ENCODE measurements around the gene ASAP2.

The ASAP2 gene

GRCh38 chr2:9247786-9248185 lies 41.2 kb downstream of the ASAP2 start:
- no peak overlapping the region for H3K4me3 ChIP-seq (ENCODE audit: low read depth, low read length)
- no peaks in the 10 kb centered on the region for H3K27me3 ChIP-seq (ENCODE audit: control insufficient read depth, insufficient read depth, low read length)
- no peaks in the 10 kb centered on the region for H3K36me3 ChIP-seq (ENCODE audit: control insufficient read depth, insufficient read depth, low read length)
- H3K27ac ChIP-seq (ENCODE audit: low read depth, low read length) = no peak overlapping the region
- H3K9me3 ChIP-seq (ENCODE audit: control insufficient read depth, insufficient read depth, low read length) = no peaks in the 10 kb centered on the region
- H3K4me1 ChIP-seq (ENCODE audit: control insufficient read depth, insufficient read depth, low read length) = peaks cover 16% of the 10 kb centered on the region
- H3K9ac ChIP-seq (ENCODE audit: low read depth, low read length) = no peak overlapping the region

GRCh38 chr2:9248363-9248762 lies 41.8 kb downstream of the ASAP2 start:
- Histone ChIP-seq H3K27ac (ENCODE audit: low read depth, low read length) (no peak overlapping the region), H3K4me1 (ENCODE audit: control insufficient read depth, insufficient read depth, low read length) (peaks cover 16% of the 10 kb centered on the region), H3K9me3 (ENCODE audit: control insufficient read depth, insufficient read depth, low read length) (no peaks in the 10 kb centered on the region), H3K27me3 (ENCODE audit: control insufficient read depth, insufficient read depth, low read length) (no peaks in the 10 kb centered on the region), H3K4me3 (ENCODE audit: low read depth, low read length) (no peak overlapping the region), H3K9ac (ENCODE audit: low read depth, low read length) (no peak overlapping the region), H3K36me3 (ENCODE audit: control insufficient read depth, insufficient read depth, low read length) (no peaks in the 10 kb centered on the region)

DNA sequence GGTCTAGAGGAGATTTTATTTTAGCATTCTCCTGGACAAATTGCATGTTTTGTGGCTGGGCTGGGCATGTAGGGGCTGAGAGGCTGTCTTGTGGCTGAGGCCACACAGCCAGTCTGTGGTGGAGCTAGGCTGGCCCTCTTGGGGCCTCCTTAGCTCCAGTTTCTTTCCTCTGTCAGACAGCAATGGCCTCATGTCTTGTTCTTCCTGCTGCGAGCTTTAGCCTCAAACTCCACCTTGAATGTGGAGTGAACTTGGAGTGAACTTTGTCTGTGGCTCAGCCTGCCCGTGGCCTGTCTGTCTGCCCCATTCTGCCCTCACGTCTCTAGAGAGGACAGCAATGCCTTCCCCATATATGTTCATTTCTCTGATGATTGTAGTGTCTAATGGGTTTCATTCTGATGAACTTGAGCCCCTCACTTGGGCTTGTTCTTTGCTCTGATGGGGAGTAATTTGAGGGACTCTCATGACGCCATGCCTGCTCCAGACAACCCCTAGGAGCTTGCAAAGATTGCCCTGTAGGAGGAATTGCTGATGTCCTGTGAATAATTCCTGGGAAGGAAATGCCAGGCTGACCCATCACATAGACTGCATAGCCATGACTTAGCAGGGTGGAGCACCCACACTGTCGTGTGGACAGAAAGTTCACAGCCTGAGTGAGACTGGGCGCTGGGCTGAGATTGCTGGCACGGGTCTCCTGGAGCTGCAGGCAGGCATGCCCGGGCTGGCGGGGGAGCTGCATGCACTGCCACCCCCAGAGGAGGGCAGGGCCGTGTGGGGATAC lies 42.6 kb downstream of the ASAP2 start:
- Histone ChIP-seq H3K4me3 (ENCODE audit: low read depth, low read length) (no peak overlapping the region), H3K27me3 (ENCODE audit: control insufficient read depth, insufficient read depth, low read length) (no peaks in the 10 kb centered on the region), H3K9me3 (ENCODE audit: control insufficient read depth, insufficient read depth, low read length) (no peaks in the 10 kb centered on the region), H3K27ac (ENCODE audit: low read depth, low read length) (no peak overlapping the region), H3K4me1 (ENCODE audit: control insufficient read depth, insufficient read depth, low read length) (peaks cover 16% of the 10 kb centered on the region), H3K36me3 (ENCODE audit: control insufficient read depth, insufficient read depth, low read length) (no peaks in the 10 kb centered on the region), H3K9ac (ENCODE audit: low read depth, low read length) (no peak overlapping the region)

DNA sequence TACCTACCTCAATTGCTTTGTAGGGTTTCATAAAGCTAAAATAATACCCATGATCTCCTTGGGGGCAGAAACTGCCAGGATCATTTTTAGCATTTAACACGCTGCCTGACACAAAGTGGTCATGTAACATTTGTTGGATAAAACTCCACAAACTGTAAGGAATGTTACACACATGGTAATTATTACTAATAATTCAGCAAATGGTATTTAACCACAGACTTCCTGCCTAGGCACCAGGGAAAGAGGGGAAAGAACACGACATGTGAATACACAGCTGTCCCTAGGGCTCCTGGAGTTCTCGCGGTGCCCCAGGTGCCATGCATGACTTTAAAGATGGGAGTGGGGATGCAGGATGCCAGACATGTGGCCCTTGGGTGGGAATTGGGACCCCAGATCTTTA lies 43.5 kb downstream of the ASAP2 start:
- Histone ChIP-seq H3K27ac (ENCODE audit: low read depth, low read length) (no peak overlapping the region), H3K4me1 (ENCODE audit: control insufficient read depth, insufficient read depth, low read length) (peaks cover 8% of the 10 kb centered on the region), H3K36me3 (ENCODE audit: control insufficient read depth, insufficient read depth, low read length) (no peaks in the 10 kb centered on the region), H3K9me3 (ENCODE audit: control insufficient read depth, insufficient read depth, low read length) (no peaks in the 10 kb centered on the region), H3K4me3 (ENCODE audit: low read depth, low read length) (no peak overlapping the region), H3K9ac (ENCODE audit: low read depth, low read length) (no peak overlapping the region), H3K27me3 (ENCODE audit: control insufficient read depth, insufficient read depth, low read length) (no peaks in the 10 kb centered on the region)

GRCh38 chr2:9250498-9251153 lies 44.0 kb downstream of the ASAP2 start:
- no peaks in the 10 kb centered on the region for H3K9me3 ChIP-seq (ENCODE audit: control insufficient read depth, insufficient read depth, low read length)
- H3K27ac ChIP-seq (ENCODE audit: low read depth, low read length) = no peak overlapping the region
- H3K27me3 ChIP-seq (ENCODE audit: control insufficient read depth, insufficient read depth, low read length) = no peaks in the 10 kb centered on the region
- no peak overlapping the region for H3K9ac ChIP-seq (ENCODE audit: low read depth, low read length)
- H3K36me3 ChIP-seq (ENCODE audit: control insufficient read depth, insufficient read depth, low read length) = no peaks in the 10 kb centered on the region
- peaks cover 7% of the 10 kb centered on the region for H3K4me1 ChIP-seq (ENCODE audit: control insufficient read depth, insufficient read depth, low read length)
- no peak overlapping the region for H3K4me3 ChIP-seq (ENCODE audit: low read depth, low read length)

- Histone ChIP-seq H3K27ac (ENCODE audit: low read depth, low read length) (no peak overlapping the region), H3K36me3 (ENCODE audit: control insufficient read depth, insufficient read depth, low read length) (no peaks in the 10 kb centered on the region), H3K4me1 (ENCODE audit: control insufficient read depth, insufficient read depth, low read length) (peaks cover 11% of the 10 kb centered on the region; the same call in 1 of the 2 replicates), H3K4me3 (ENCODE audit: low read depth, low read length) (no peak overlapping the region), H3K9me3 (ENCODE audit: control insufficient read depth, insufficient read depth, low read length) (no peaks in the 10 kb centered on the region), H3K9ac (ENCODE audit: low read depth, low read length) (no peak overlapping the region), H3K27me3 (ENCODE audit: control insufficient read depth, insufficient read depth, low read length) (no peaks in the 10 kb centered on the region)
Measured at GRCh38 chr2:9251154-9252001, 44.8 kb downstream of the ASAP2 start.

DNA sequence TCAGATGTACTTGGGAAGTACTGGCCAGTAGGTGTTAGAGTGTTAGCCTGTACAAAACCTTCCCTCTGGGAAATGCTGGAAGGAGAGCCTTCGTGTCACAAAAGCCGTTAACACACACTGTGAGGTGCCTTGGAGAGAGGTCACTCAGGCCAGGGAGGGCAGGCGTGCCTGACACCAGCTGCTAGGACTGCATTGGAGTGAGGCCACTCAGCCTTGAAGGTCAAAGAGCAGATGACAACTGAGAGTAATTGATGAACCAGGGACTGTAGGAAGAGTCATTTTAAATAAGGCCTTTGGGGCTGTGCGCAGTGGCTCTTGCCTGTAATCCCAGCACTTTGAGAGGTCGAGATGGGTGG lies 45.4 kb downstream of the ASAP2 start:
- peaks cover 17% of the 10 kb centered on the region; the same call in 1 of the 2 replicates for H3K4me1 ChIP-seq (ENCODE audit: control insufficient read depth, insufficient read depth, low read length)

DNA sequence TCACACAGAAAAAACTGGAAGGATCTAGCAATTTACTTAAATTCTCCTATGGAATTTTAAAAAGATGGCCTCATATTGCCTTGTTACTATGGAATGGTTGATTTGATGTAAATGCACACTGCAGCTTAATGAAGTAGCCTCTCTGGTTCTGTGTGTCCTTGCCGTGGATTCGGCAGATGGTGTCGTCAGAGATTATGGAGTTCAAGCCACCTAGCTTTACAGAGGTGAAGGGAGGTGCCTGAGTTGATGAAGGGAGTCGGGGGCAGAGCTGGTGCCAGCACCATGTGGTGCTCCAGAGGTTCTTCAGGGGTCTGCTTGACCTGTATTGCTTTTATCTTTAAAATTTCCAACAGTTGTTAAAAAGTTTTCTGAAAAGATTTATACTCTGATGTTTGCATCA lies 48.8 kb downstream of the ASAP2 start:
- H3K27ac ChIP-seq (ENCODE audit: low read depth, low read length) = no peak overlapping the region
- peaks cover 22% of the 10 kb centered on the region; the same call in 1 of the 2 replicates for H3K4me1 ChIP-seq (ENCODE audit: control insufficient read depth, insufficient read depth, low read length)
- H3K9me3 ChIP-seq (ENCODE audit: control insufficient read depth, insufficient read depth, low read length) = no peaks in the 10 kb centered on the region
- no peaks in the 10 kb centered on the region for H3K36me3 ChIP-seq (ENCODE audit: control insufficient read depth, insufficient read depth, low read length)
- no peak overlapping the region for H3K4me3 ChIP-seq (ENCODE audit: low read depth, low read length)
- no peak overlapping the region for H3K9ac ChIP-seq (ENCODE audit: low read depth, low read length)
- no peaks in the 10 kb centered on the region for H3K27me3 ChIP-seq (ENCODE audit: control insufficient read depth, insufficient read depth, low read length)

More for the DNA sequence above, 45.4 kb downstream of the ASAP2 start:
- H3K4me3 ChIP-seq (ENCODE audit: low read depth, low read length) = no peak overlapping the region
- H3K9me3 ChIP-seq (ENCODE audit: control insufficient read depth, insufficient read depth, low read length) = no peaks in the 10 kb centered on the region
- no peaks in the 10 kb centered on the region for H3K36me3 ChIP-seq (ENCODE audit: control insufficient read depth, insufficient read depth, low read length)
- no peak overlapping the region for H3K9ac ChIP-seq (ENCODE audit: low read depth, low read length)
- H3K27me3 ChIP-seq (ENCODE audit: control insufficient read depth, insufficient read depth, low read length) = no peaks in the 10 kb centered on the region
- no peak overlapping the region for H3K27ac ChIP-seq (ENCODE audit: low read depth, low read length)

DNA sequence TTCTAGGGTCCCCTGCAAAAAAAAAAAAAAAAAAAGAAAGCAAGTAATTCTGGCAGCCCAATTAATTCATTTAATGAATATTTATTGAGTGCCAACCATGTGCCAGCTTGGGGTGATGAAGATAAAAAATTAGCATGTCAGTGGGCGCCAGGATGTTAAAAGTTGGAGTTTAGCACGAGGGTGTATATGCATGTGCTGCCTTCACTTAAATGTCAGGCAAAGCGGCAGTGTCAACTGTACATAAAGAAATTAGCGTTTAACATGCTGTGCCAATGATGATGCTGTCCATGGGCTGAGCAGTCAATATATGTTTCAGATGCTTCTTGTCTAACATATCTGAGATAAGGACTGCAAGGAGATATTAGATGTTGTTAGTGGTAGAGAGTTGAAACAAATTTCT lies 49.5 kb downstream of the ASAP2 start:
- Histone ChIP-seq H3K36me3 (ENCODE audit: control insufficient read depth, insufficient read depth, low read length) (no peaks in the 10 kb centered on the region), H3K9me3 (ENCODE audit: control insufficient read depth, insufficient read depth, low read length) (no peaks in the 10 kb centered on the region), H3K27me3 (ENCODE audit: control insufficient read depth, insufficient read depth, low read length) (no peaks in the 10 kb centered on the region), H3K4me3 (ENCODE audit: low read depth, low read length) (no peak overlapping the region), H3K27ac (ENCODE audit: low read depth, low read length) (no peak overlapping the region), H3K4me1 (ENCODE audit: control insufficient read depth, insufficient read depth, low read length) (peaks cover 27% of the 10 kb centered on the region), H3K9ac (ENCODE audit: low read depth, low read length) (no peak overlapping the region)

DNA sequence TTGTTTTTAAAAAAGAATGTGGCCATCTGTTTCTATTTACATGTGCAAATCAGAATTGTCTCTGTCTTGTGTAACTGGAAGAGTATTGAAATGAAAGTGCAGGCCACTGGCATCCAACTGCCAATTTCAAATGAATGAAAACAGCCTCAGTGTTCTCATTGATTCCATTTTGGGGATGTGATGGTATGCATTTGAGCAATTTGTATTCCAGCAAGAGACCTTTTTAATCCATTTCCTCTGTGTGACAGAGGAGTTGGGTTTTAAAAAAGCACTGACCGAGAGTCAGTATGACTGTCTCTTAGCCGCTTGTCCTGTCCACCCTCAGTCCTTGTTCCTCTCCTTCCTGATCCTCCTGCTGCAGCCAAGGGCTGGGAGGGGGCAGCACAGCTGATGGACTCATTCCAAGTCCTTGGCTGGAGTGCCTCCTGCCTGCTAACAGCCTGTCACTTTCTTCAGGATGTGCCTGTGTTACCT lies 50.0 kb downstream of the ASAP2 start:
- H3K4me1 ChIP-seq (ENCODE audit: control insufficient read depth, insufficient read depth, low read length) = peaks cover 30% of the 10 kb centered on the region
- no peak overlapping the region for H3K27ac ChIP-seq (ENCODE audit: low read depth, low read length)
- no peaks in the 10 kb centered on the region for H3K27me3 ChIP-seq (ENCODE audit: control insufficient read depth, insufficient read depth, low read length)
- no peaks in the 10 kb centered on the region for H3K9me3 ChIP-seq (ENCODE audit: control insufficient read depth, insufficient read depth, low read length)
- H3K4me3 ChIP-seq (ENCODE audit: low read depth, low read length) = no peak overlapping the region
- H3K36me3 ChIP-seq (ENCODE audit: control insufficient read depth, insufficient read depth, low read length) = no peaks in the 10 kb centered on the region
- H3K9ac ChIP-seq (ENCODE audit: low read depth, low read length) = no peak overlapping the region

GRCh38 chr2:9258501-9258900 lies 51.9 kb downstream of the ASAP2 start:
- Histone ChIP-seq H3K27ac (ENCODE audit: low read depth, low read length) (no peak overlapping the region), H3K9me3 (ENCODE audit: control insufficient read depth, insufficient read depth, low read length) (no peaks in the 10 kb centered on the region), H3K9ac (ENCODE audit: low read depth, low read length) (no peak overlapping the region), H3K27me3 (ENCODE audit: control insufficient read depth, insufficient read depth, low read length) (no peaks in the 10 kb centered on the region), H3K4me1 (ENCODE audit: control insufficient read depth, insufficient read depth, low read length) (peaks cover 30% of the 10 kb centered on the region), H3K36me3 (ENCODE audit: control insufficient read depth, insufficient read depth, low read length) (no peaks in the 10 kb centered on the region), H3K4me3 (ENCODE audit: low read depth, low read length) (no peak overlapping the region)
